NCI-H1417 treated with DMSO at 0.1 percent for 48 hours (cell line): Measurements from ENCODE around the gene MARS2.
"Not testable (repeated sequence)": the region's sequence is repeated elsewhere in the genome, so short reads cannot be mapped to it uniquely, and the experiment has no call there.

Source experiments
- DNase-seq: peaks from one replicate; lab custom pipeline; 2025; lab: John Stamatoyannopoulos, UW

The MARS2 gene

GRCh38 chr2:197706839-197707207 lies 1.7 kb downstream of the MARS2 start:
- no peak for DNase-seq

DNA sequence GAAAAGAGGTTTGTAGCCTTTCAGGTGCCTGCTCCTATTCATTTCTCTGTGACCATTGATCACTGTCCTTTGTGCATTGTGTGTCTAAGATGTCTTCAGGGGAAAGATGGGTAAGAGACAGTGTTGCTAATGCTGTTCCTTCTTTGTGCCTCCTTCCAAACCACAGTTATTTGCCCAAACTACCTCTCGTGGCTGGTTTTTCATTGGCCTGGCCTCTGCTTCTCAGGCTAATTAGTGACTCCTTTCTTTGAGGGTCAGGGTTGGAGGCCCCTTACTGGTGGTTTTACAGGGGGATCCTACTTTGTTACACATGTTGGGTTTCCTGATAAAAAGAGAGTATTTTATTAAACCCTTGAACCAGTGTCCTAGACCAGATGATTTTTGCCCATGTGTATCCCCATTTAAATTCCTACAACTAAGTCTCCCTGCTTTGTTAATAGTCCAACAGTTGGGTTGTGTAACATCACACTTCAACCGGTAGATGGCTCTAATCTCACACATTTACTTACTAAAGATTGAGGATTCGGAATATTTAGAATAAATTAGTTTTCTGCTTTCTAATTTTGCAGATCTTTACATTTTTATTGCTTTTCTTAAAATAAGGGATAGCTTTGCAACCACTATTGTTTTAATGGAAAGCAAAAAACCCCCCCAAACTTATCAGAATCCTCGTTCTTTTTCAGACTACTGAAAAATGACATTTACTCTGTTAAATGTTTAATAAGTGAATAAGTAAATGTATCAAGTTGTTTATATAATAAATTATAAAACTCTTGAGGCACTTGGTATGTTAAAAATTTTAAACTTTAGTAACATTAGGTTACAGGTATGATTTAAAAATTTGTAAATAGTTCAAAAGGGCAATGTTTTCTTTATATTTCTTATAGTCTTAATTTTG lies 2.4 kb downstream of the MARS2 start:
- no peak for DNase-seq

- DNase-seq: no peak
Observed at GRCh38 chr2:197708331-197708730, 3.2 kb downstream of the MARS2 start.

- not testable (repeated sequence) for DNase-seq
Observed at GRCh38 chr2:197709140-197709539, 4.0 kb downstream of the MARS2 start.

DNA sequence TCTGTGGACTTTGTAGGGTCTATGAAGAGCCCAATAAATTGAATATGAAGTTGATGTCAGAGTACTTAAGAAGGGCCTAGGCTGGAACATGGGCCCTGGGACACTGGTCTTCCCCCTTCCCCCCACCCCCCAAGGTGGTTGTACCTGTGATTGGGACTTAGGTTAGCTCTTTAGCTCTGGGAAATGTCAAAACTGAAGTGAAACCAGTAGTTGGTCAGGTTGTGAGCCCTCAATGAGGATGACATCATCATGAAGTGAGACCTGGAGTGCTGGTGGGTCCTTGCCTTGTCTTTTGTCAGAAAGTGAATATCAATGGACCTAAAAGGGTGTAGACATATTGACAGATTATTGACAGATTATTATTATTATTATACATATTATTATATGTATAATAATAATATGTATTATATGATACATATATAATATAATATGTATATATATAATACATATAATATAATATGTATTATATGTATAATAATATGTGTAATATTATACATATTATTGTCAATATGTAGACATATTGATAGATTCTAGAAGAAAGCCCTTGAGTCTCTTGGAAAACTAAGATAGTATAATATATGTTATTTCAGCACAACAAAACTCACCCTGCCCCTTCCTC lies 5.4 kb downstream of the MARS2 start:
- DNase-seq: no peak

GRCh38 chr2:197711578-197711977 lies 6.4 kb downstream of the MARS2 start:
- no peak for DNase-seq

DNA sequence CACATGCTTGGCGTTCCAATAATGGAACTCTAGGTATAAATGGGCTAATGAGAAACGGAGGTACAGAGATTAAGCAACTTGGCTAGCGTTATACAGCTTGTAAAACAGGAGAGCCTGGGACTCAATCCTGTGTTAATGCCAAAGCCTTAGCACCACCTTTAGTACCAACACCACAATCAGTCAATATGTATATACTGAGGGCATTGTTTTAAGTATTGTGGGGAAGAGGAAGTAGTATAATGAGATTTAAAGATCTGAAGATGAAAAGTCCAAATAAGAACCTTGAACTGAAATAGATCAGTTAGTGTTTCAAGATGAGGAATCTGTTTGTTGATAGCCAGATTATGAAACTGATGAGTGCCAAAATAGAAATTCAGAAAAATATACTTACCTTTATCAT lies 8.1 kb downstream of the MARS2 start:
- DNase-seq: no peak

DNA sequence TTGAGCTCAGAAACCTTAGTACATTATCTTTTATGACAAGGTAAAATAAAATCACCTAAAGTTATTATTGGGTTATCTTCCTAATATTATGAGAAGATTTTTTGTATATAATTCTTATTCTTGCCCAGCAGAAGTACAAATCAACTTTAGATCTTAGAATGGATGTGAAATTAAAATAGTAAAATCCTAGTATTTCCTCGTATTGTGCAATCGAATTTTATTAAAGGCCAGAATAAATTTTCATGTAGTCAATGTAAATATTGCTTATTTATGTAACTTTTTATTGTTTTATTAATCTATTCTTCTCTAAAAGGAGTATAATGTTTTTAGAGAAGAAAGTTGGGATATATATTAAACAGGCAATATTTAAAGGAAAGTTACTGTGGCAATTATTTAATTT lies 12.7 kb downstream of the MARS2 start:
- no peak for DNase-seq

DNA sequence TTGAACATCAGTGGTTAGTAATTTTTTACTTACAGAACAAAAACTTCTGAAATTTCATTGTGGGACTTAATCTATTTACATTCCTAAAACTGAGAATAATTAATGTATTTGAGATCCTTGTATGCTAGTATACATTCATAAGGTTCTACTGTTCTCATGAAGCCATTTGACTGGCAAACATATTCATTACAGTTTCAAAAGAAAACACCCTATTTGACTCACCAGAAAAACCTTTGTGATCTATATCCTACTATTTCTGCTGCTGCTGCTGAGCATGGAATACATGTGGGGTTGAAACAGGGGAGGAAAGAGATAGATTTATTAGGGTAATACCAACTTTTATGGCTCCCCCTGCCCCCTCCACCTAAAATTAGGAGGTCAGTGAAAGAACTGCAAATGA lies 21.8 kb downstream of the MARS2 start:
- no peak for DNase-seq

- DNase-seq: not testable (repeated sequence)
Observed at GRCh38 chr2:197728555-197729544, 23.7 kb downstream of the MARS2 start.

DNA sequence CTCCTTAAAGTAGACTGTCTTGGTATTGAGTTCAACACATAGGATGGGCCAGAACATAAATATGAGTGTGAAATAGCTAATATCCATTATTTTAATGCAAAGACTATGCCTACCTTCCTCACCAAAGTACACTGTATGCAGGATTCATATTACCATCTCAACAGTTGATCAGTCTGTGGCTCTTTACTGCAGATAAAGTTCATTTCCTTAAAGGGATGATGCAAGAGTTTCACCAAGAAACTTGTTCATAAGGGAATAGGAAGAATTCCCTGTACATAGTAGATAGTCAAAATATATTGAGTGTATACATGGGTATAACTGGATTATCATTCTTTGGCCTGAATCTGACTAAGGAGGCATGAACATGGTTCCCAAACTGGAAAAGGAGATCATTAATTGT lies 35.0 kb downstream of the MARS2 start:
- DNase-seq: no peak
